Measurements from ENCODE around the gene NFATC2.

Gene NFATC2

GRCh38 chr20:51565298-51566144 is 23.0 kb upstream of the NFATC2 start:
- H3K27ac ChIP-seq (ENCODE audit: low read length): no peak overlapping the region
- no peaks in the 10 kb centered on the region for H4K20me1 ChIP-seq (ENCODE audit: insufficient read depth, low read length)
- H3K79me2 ChIP-seq (ENCODE audit: low read length): no peaks in the 10 kb centered on the region
- H3K9me3 ChIP-seq (ENCODE audit: insufficient read depth, low read length): peaks cover 3% of the 10 kb centered on the region; the same call in 1 of the 2 replicates
- H3K4me3 ChIP-seq (ENCODE audit: low read length): no peak overlapping the region
- 0 out of 2 replicates have a peak overlapping the region, but pooled peaks have one; percentile 1 for H3K4me2 ChIP-seq (ENCODE audit: low read length)
- TF ChIP-seq EZH2phosphoT487 (IDR thresholded peaks at IDR 0.05; ENCODE audit: low read depth): no peak
- TF ChIP-seq CTCF (IDR thresholded peaks at IDR 0.05; ENCODE audit: low read depth, low read length): no peak
- H3K27me3 ChIP-seq (ENCODE audit: low read depth, low read length): peaks cover 15% of the 10 kb centered on the region
- no peaks in the 10 kb centered on the region for H3K36me3 ChIP-seq (replicated peaks; ENCODE audit: low read depth, low read length)
- no peak overlapping the region for H3K9ac ChIP-seq (ENCODE audit: low read length)
- H3K4me1 ChIP-seq (ENCODE audit: low read length): 0 out of 2 replicates have a peak, but pooled peaks cover 8% of the 10 kb centered on the region
- peak overlapping the region; percentile 2; the same call in 1 of the 2 replicates for H2AFZ ChIP-seq (ENCODE audit: low read depth, low read length)

- no peak overlapping the region for H2AFZ ChIP-seq (ENCODE audit: low read depth, low read length)
- peaks cover 30% of the 10 kb centered on the region for H3K27me3 ChIP-seq (ENCODE audit: low read depth, low read length)
- no peak overlapping the region for H3K4me3 ChIP-seq (ENCODE audit: low read length)
- H3K36me3 ChIP-seq (replicated peaks; ENCODE audit: low read depth, low read length): no peaks in the 10 kb centered on the region
- H3K4me1 ChIP-seq (ENCODE audit: low read length): 0 out of 2 replicates have a peak, but pooled peaks cover 8% of the 10 kb centered on the region
- no peaks in the 10 kb centered on the region for H3K79me2 ChIP-seq (ENCODE audit: low read length)
- no peak overlapping the region for H3K4me2 ChIP-seq (ENCODE audit: low read length)
- H3K27ac ChIP-seq (ENCODE audit: low read length): no peak overlapping the region
- H4K20me1 ChIP-seq (ENCODE audit: insufficient read depth, low read length): no peaks in the 10 kb centered on the region
- no peak overlapping the region for H3K9ac ChIP-seq (ENCODE audit: low read length)
- TF ChIP-seq CTCF (IDR thresholded peaks at IDR 0.05; ENCODE audit: low read depth, low read length) (no peak), EZH2phosphoT487 (IDR thresholded peaks at IDR 0.05; ENCODE audit: low read depth) (no peak)
- H3K9me3 ChIP-seq (ENCODE audit: insufficient read depth, low read length): peaks cover 3% of the 10 kb centered on the region; the same call in 1 of the 2 replicates
Observed at GRCh38 chr20:51563486-51564332, 21.2 kb upstream of the NFATC2 start.

GRCh38 chr20:51563174-51563485 is 20.6 kb upstream of the NFATC2 start:
- no peak overlapping the region for H3K9ac ChIP-seq (ENCODE audit: low read length)
- TF ChIP-seq EZH2phosphoT487 (IDR thresholded peaks at IDR 0.05; ENCODE audit: low read depth) (no peak), CTCF (IDR thresholded peaks at IDR 0.05; ENCODE audit: low read depth, low read length) (no peak)
- no peak overlapping the region for H2AFZ ChIP-seq (ENCODE audit: low read depth, low read length)
- peaks cover 30% of the 10 kb centered on the region for H3K27me3 ChIP-seq (ENCODE audit: low read depth, low read length)
- no peak overlapping the region for H3K4me2 ChIP-seq (ENCODE audit: low read length)
- no peaks in the 10 kb centered on the region for H3K36me3 ChIP-seq (replicated peaks; ENCODE audit: low read depth, low read length)
- H3K4me1 ChIP-seq (ENCODE audit: low read length): 0 out of 2 replicates have a peak, but pooled peaks cover 8% of the 10 kb centered on the region
- peaks cover under 1% of the 10 kb centered on the region; the same call in 1 of the 2 replicates for H3K9me3 ChIP-seq (ENCODE audit: insufficient read depth, low read length)
- no peak overlapping the region for H3K27ac ChIP-seq (ENCODE audit: low read length)
- H3K79me2 ChIP-seq (ENCODE audit: low read length): no peaks in the 10 kb centered on the region
- H3K4me3 ChIP-seq (ENCODE audit: low read length): no peak overlapping the region
- H4K20me1 ChIP-seq (ENCODE audit: insufficient read depth, low read length): no peaks in the 10 kb centered on the region

Measured in OCI-LY3 (cell line).